Ishikawa (cell line): Measurements from ENCODE around the gene FLRT3.

Experiments
- CEBPB ChIP-seq: IDR thresholded peaks from 2 replicates; pipeline ENCODE4 v1.6.1; 2012
- CREB1 ChIP-seq: IDR thresholded peaks from 2 replicates; pipeline ENCODE4 v1.6.1; 2012; ENCODE audit warnings: low read depth
- EGR1 ChIP-seq: IDR thresholded peaks from 2 replicates; pipeline ENCODE4 v1.6.1; 2012
- EP300 ChIP-seq: IDR thresholded peaks from 2 replicates; pipeline ENCODE4 v1.6.1; 2012; ENCODE audit warnings: borderline replicate concordance
- FOXM1 ChIP-seq: IDR thresholded peaks from 2 replicates; pipeline ENCODE4 v1.6.1; 2012; ENCODE audit warnings: low read depth, borderline replicate concordance
- MAX ChIP-seq: IDR thresholded peaks from 2 replicates; pipeline ENCODE4 v1.6.1; 2012
- NFIC ChIP-seq: IDR thresholded peaks from 2 replicates; pipeline ENCODE4 v1.6.1; 2012
- RAD21 ChIP-seq: IDR thresholded peaks from 2 replicates; pipeline ENCODE4 v1.6.1; 2012; ENCODE audit warnings: low read depth
- REST ChIP-seq: IDR thresholded peaks from 2 replicates; pipeline ENCODE4 v1.6.1; 2012; ENCODE audit warnings: low read depth, mild to moderate bottlenecking
- TAF1 ChIP-seq: IDR thresholded peaks from 2 replicates; pipeline ENCODE4 v1.6.1; 2012; ENCODE audit warnings: low read depth, mild to moderate bottlenecking
- TCF12 ChIP-seq: IDR thresholded peaks from 2 replicates; pipeline ENCODE4 v1.6.1; 2012; ENCODE audit warnings: low read depth
- TEAD4 ChIP-seq: IDR thresholded peaks from 2 replicates; pipeline ENCODE4 v1.6.1; 2012
- USF1 ChIP-seq: IDR thresholded peaks from 2 replicates; pipeline ENCODE4 v1.6.1; 2012
- YY1 ChIP-seq: IDR thresholded peaks from 2 replicates; pipeline ENCODE4 v1.6.1; 2012; ENCODE audit warnings: low read depth
- ZBTB7A ChIP-seq: IDR thresholded peaks from 2 replicates; pipeline ENCODE4 v1.6.1; 2012; ENCODE audit warnings: low read depth

FLRT3 gene

GRCh38 chr20:14355791-14356190 is 18.4 kb upstream of the FLRT3 start:
- TF ChIP-seq YY1 = no peak
- no peak for TF ChIP-seq TCF12

- no peak for TF ChIP-seq NFIC
Observed at GRCh38 chr20:14344746-14345145, 7.3 kb upstream of the FLRT3 start.

GRCh38 chr20:14343491-14344065 is 6.2 kb upstream of the FLRT3 start:
- TF ChIP-seq RAD21 (no peak), TEAD4 (no peak), FOXM1 (no peak), EGR1 (no peak), EP300 (no peak), TCF12 (no peak), TAF1 (no peak), NFIC (no peak), ZBTB7A (no peak), MAX (no peak), CREB1 (no peak), YY1 (no peak), REST (no peak), CEBPB (no peak), USF1 (no peak)

GRCh38 chr20:14342918-14343317 is 5.5 kb upstream of the FLRT3 start:
- TF ChIP-seq USF1 = no peak
- no peak for TF ChIP-seq CREB1
- TF ChIP-seq NFIC = no peak
- no peak for TF ChIP-seq FOXM1
- no peak for TF ChIP-seq ZBTB7A
- TF ChIP-seq REST = no peak
- no peak for TF ChIP-seq EP300
- TF ChIP-seq TAF1 = no peak
- TF ChIP-seq CEBPB = no peak

- TF ChIP-seq YY1 (no peak), REST (no peak), EGR1 (no peak), TCF12 (no peak), CEBPB (no peak), EP300 (no peak)
Observed at GRCh38 chr20:14341801-14342200, 4.4 kb upstream of the FLRT3 start.

GRCh38 chr20:14336686-14337085 is 726 bp downstream of the FLRT3 start:
- TF ChIP-seq MAX (no peak), YY1 (no peak)
